Limb (tissue), 2 donors: Measurements from ENCODE around the gene MYO1E.

Experiments
- DNase-seq, 2 donors: peaks; one replicate each; pipeline ENCODE4 v3.0.0-alpha.2; 2016; ENCODE audit errors: extremely low spot score in 2 of 2

Gene MYO1E

GRCh38 chr15:59266028-59266427, 106.6 kb downstream of the MYO1E start:
- DNase-seq = no peak

- DNase-seq = no peak
Observed at GRCh38 chr15:59262316-59262715, 110.4 kb downstream of the MYO1E start.

GRCh38 chr15:59260090-59260489, 112.6 kb downstream of the MYO1E start:
- DNase-seq = peak in 1 of 2 donors; percentile 34

GRCh38 chr15:59259137-59259943, 113.3 kb downstream of the MYO1E start:
- no peak for DNase-seq

GRCh38 chr15:59258317-59258716, 114.4 kb downstream of the MYO1E start:
- DNase-seq = no peak

- no peak for DNase-seq
Observed at GRCh38 chr15:59257140-59257539, 115.5 kb downstream of the MYO1E start.

GRCh38 chr15:59256482-59256881, 116.2 kb downstream of the MYO1E start:
- no peak for DNase-seq

GRCh38 chr15:59255680-59256336, 116.9 kb downstream of the MYO1E start:
- no peak for DNase-seq

GRCh38 chr15:59252137-59252536, 120.5 kb downstream of the MYO1E start:
- no peak for DNase-seq

- DNase-seq = no peak
Observed at GRCh38 chr15:59251001-59251845, 121.4 kb downstream of the MYO1E start.

- DNase-seq = no peak
Observed at GRCh38 chr15:59250249-59250648, 122.4 kb downstream of the MYO1E start.

GRCh38 chr15:59249816-59250215, 122.9 kb downstream of the MYO1E start:
- no peak for DNase-seq

GRCh38 chr15:59247364-59247763, 125.3 kb downstream of the MYO1E start:
- peak; percentile 39 to 52 for DNase-seq

- no peak for DNase-seq
Observed at GRCh38 chr15:59245559-59245958, 127.1 kb downstream of the MYO1E start.

- no peak for DNase-seq
Observed at GRCh38 chr15:59244337-59244736, 128.3 kb downstream of the MYO1E start.

GRCh38 chr15:59243622-59244021, 129.0 kb downstream of the MYO1E start:
- no peak for DNase-seq

- DNase-seq = no peak
Observed at GRCh38 chr15:59242649-59243048, 130.0 kb downstream of the MYO1E start.

GRCh38 chr15:59240036-59240435, 132.6 kb downstream of the MYO1E start:
- no peak for DNase-seq

- no peak for DNase-seq
Observed at GRCh38 chr15:59237924-59238331, 134.7 kb downstream of the MYO1E start.

GRCh38 chr15:59237119-59237855, 135.4 kb downstream of the MYO1E start:
- DNase-seq = no peak

- DNase-seq = no peak
Observed at GRCh38 chr15:59236394-59236793, 136.3 kb downstream of the MYO1E start.
